MM.1S (cell line): ENCODE data around the gene TTC7B.

Experiments
- DNase-seq: peaks from one replicate; pipeline ENCODE4 v3.0.0-alpha.2; 2015
- H2AFZ ChIP-seq: fragments of 300-600 bp; sonication (generic); 2 replicates; pipeline ENCODE4 v1.6.0; 2016; ENCODE audit warnings: antibody characterized with exemption, low read length
- H3F3A ChIP-seq: fragments of 300-600 bp; sonication (generic); 2 replicates; pipeline ENCODE4 v1.6.1; 2016; ENCODE audit warnings: mild to moderate bottlenecking, antibody characterized with exemption, low read length, moderate library complexity, mixed read lengths; ENCODE audit not compliant: insufficient read depth
- H3K27ac ChIP-seq: fragments of 300-600 bp; sonication (generic); 2 replicates; pipeline ENCODE4 v1.5.1; 2016; ENCODE audit warnings: mild to moderate bottlenecking, low read length
- H3K27me3 ChIP-seq: fragments of 300-600 bp; sonication (generic); replicated peaks from 2 replicates; pipeline ENCODE4 v1.6.0; 2016; ENCODE audit warnings: low read length; ENCODE audit not compliant: insufficient read depth
- H3K36me3 ChIP-seq: fragments of 300-600 bp; sonication (generic); replicated peaks from 2 replicates; pipeline ENCODE4 v1.6.1; 2016; ENCODE audit warnings: mild to moderate bottlenecking, low read length, mixed read lengths; ENCODE audit not compliant: insufficient read depth
- H3K4me1 ChIP-seq: fragments of 300-600 bp; sonication (generic); 2 replicates; pipeline ENCODE4 v1.6.1; 2016; ENCODE audit warnings: low read length, mixed read lengths
- H3K4me2 ChIP-seq: fragments of 300-600 bp; sonication (generic); 2 replicates; pipeline ENCODE4 v1.6.0; 2016; ENCODE audit warnings: low read depth, low read length
- H3K4me3 ChIP-seq: fragments of 300-600 bp; sonication (generic); 2 replicates; pipeline ENCODE4 v1.5.1; 2016; ENCODE audit warnings: low read length, mixed read lengths
- H3K79me2 ChIP-seq: fragments of 300-600 bp; sonication (generic); 2 replicates; pipeline ENCODE4 v1.6.1; 2016; ENCODE audit warnings: mixed run types, low read length, mixed read lengths
- H3K9ac ChIP-seq: fragments of 300-600 bp; sonication (generic); 2 replicates; pipeline ENCODE4 v1.6.1; 2016; ENCODE audit warnings: low read length, mixed read lengths
- H3K9me2 ChIP-seq: fragments of 300-600 bp; sonication (generic); replicated peaks from 2 replicates; pipeline ENCODE4 v1.6.1; 2016; ENCODE audit warnings: mild to moderate bottlenecking, low read length, mixed read lengths; ENCODE audit not compliant: insufficient read depth
- H3K9me3 ChIP-seq: fragments of 300-600 bp; sonication (generic); replicated peaks from 2 replicates; pipeline ENCODE4 v1.6.1; 2016; ENCODE audit warnings: mild to moderate bottlenecking, low read length, mixed read lengths; ENCODE audit not compliant: insufficient read depth
- H4K20me1 ChIP-seq: fragments of 300-600 bp; sonication (generic); 2 replicates; pipeline ENCODE4 v1.6.1; 2016; ENCODE audit warnings: mild to moderate bottlenecking, low read length, moderate library complexity, mixed read lengths; ENCODE audit not compliant: insufficient read depth
- EZH2 ChIP-seq: fragments of 300-600 bp; sonication (generic); optimal IDR thresholded peaks from 2 replicates; pipeline ENCODE3; 2017; ENCODE audit warnings: low read depth, mild to moderate bottlenecking, antibody characterized with exemption, low read length, mixed read lengths
- EZH2phosphoT487 ChIP-seq: fragments of 300-600 bp; sonication (generic); IDR thresholded peaks from 2 replicates; pipeline ENCODE4 v1.6.1; 2018; ENCODE audit warnings: antibody characterized with exemption, low read length
- TF ChIP-seq, protein P1 (sequence below): fragments of 300-600 bp; sonication (generic); IDR thresholded peaks from 2 replicates; pipeline ENCODE4 v1.5.1; 2016; ENCODE audit warnings: antibody characterized with exemption, low read length, mixed read lengths

Gene TTC7B

DNA sequence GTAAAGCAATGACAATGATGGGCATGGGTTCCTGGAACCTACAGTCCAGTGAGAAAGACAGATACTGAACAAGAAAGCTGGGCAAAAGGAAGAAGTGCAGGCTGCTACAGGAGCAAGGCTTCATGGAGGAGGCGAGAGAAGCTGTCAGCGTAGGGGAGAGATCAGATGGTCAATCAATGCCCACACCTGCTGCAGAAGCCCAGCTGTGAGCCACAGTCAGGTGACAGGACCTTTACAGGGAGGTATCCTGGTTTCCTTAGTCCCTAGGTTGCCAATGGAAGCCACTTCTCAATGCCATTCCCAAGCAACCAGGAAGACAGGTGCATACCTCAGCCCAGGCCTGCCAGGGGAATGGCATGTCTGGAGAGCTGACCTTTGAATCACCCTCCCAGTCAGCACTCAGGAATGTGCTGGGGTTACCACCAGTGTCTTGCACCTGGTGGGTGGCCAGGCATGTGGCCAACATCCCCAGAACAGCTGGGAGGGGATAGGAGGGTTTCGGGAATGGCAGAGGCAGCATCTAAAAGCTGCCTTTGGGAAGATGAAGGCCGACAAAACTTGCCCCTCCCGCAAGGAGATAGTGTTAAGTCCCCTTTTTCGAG is 170.3 kb downstream of the TTC7B start:
- no peaks in the 10 kb centered on the region for H3K27me3 ChIP-seq
- no peak overlapping the region for H3K27ac ChIP-seq
- TF ChIP-seq, protein P1, sequence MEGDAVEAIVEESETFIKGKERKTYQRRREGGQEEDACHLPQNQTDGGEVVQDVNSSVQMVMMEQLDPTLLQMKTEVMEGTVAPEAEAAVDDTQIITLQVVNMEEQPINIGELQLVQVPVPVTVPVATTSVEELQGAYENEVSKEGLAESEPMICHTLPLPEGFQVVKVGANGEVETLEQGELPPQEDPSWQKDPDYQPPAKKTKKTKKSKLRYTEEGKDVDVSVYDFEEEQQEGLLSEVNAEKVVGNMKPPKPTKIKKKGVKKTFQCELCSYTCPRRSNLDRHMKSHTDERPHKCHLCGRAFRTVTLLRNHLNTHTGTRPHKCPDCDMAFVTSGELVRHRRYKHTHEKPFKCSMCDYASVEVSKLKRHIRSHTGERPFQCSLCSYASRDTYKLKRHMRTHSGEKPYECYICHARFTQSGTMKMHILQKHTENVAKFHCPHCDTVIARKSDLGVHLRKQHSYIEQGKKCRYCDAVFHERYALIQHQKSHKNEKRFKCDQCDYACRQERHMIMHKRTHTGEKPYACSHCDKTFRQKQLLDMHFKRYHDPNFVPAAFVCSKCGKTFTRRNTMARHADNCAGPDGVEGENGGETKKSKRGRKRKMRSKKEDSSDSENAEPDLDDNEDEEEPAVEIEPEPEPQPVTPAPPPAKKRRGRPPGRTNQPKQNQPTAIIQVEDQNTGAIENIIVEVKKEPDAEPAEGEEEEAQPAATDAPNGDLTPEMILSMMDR = no peak
- TF ChIP-seq EZH2phosphoT487 (no peak), EZH2 (no peak)
- H3K36me3 ChIP-seq = no peaks in the 10 kb centered on the region
- DNase-seq = no peak
- no peaks in the 10 kb centered on the region for H3K79me2 ChIP-seq
- H3K9me2 ChIP-seq = no peaks in the 10 kb centered on the region
- H3K4me1 ChIP-seq = no peaks in the 10 kb centered on the region
- H3K4me3 ChIP-seq = no peak overlapping the region
- H3K9me3 ChIP-seq = no peaks in the 10 kb centered on the region
- H3F3A ChIP-seq = no peaks in the 10 kb centered on the region
- H2AFZ ChIP-seq = no peak overlapping the region
- H3K4me2 ChIP-seq = no peak overlapping the region
- H4K20me1 ChIP-seq = no peaks in the 10 kb centered on the region
- no peak overlapping the region for H3K9ac ChIP-seq

DNA sequence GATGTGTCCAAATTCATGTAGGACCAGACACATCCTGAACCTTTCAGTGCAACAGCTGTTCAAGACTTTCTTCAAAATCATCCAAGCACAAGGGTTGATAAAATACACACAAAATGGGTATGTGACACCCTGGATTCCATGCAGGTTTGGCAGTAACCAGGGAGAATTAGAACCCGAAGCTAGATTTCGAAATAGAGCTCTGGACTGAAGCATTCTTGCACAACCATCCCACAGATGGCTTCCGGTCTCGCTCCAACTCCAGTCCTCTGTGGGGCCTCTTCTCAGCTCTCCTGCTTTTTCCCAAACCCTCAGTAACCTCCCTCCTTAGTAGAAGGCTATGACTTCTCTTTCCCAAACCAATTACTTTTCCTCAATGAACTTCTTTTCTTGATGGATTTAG is 171.3 kb downstream of the TTC7B start:
- no peaks in the 10 kb centered on the region for H3K9me3 ChIP-seq
- no peak overlapping the region for H3K4me3 ChIP-seq
- no peak overlapping the region for H3K27ac ChIP-seq
- no peaks in the 10 kb centered on the region for H3K9me2 ChIP-seq
- H3K79me2 ChIP-seq = no peaks in the 10 kb centered on the region
- TF ChIP-seq, protein P1 = no peak
- TF ChIP-seq EZH2phosphoT487 (no peak), EZH2 (no peak)
- no peak overlapping the region for H3K4me2 ChIP-seq
- H2AFZ ChIP-seq = no peak overlapping the region
- no peak for DNase-seq
- no peaks in the 10 kb centered on the region for H3K4me1 ChIP-seq
- no peaks in the 10 kb centered on the region for H3K36me3 ChIP-seq
- H4K20me1 ChIP-seq = no peaks in the 10 kb centered on the region
- H3K27me3 ChIP-seq = no peaks in the 10 kb centered on the region
- no peaks in the 10 kb centered on the region for H3F3A ChIP-seq
- H3K9ac ChIP-seq = no peak overlapping the region

DNA sequence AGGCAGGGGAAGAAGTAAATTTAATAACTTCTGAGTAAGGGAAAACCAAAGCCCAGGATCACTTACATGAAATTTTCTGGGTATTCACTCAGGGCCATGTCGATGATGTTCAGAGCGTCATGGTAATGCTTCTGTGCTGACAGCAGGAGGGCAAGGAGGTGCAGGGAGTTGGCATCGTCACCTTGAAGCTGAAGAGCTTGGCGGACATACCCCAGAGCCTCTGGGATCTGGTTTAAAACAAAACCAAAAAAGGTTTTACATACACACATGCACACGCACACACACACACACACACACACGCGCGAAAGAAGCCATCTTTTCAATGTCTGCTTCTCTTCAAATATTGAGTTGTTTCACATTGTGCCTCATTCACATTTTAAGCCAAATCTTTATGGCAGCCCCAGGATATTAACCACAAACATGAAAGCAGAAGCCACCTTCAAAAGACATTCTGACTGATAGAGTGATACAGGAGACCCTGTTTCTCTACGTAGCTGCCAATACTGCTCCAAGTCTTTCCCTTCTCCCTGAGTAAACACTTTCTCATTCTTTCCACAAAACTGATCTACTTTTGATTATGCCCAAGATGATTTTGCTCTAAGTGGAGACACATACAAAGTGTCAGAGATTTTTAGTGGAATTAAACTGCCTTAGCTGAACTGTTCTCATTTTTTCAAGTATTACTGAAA is 172.1 kb downstream of the TTC7B start:
- H2AFZ ChIP-seq = no peak overlapping the region
- no peaks in the 10 kb centered on the region for H3K27me3 ChIP-seq
- H4K20me1 ChIP-seq = no peaks in the 10 kb centered on the region
- no peaks in the 10 kb centered on the region for H3K4me1 ChIP-seq
- no peak for TF ChIP-seq EZH2
- no peak for TF ChIP-seq EZH2phosphoT487
- TF ChIP-seq, protein P1 = no peak
- no peak for DNase-seq
- no peaks in the 10 kb centered on the region for H3K79me2 ChIP-seq
- H3K4me2 ChIP-seq = no peak overlapping the region
- H3K36me3 ChIP-seq = no peaks in the 10 kb centered on the region
- no peaks in the 10 kb centered on the region for H3K9me3 ChIP-seq
- no peaks in the 10 kb centered on the region for H3F3A ChIP-seq
- H3K9me2 ChIP-seq = no peaks in the 10 kb centered on the region
- no peak overlapping the region for H3K4me3 ChIP-seq
- no peak overlapping the region for H3K9ac ChIP-seq
- no peak overlapping the region for H3K27ac ChIP-seq
